NOMO-1 (cell line): Measurements from ENCODE around the gene CTIF.
"Not testable (repeated sequence)": the region's sequence is repeated elsewhere in the genome, so short reads cannot be mapped to it uniquely, and the experiment has no call there.

Source experiments
- DNase-seq, 2 experiments: peaks; one replicate each; lab custom pipeline; 2025; ENCODE audit not compliant: unreplicated experiment in 2 of 2; lab: John Stamatoyannopoulos, UW

The CTIF gene

DNA sequence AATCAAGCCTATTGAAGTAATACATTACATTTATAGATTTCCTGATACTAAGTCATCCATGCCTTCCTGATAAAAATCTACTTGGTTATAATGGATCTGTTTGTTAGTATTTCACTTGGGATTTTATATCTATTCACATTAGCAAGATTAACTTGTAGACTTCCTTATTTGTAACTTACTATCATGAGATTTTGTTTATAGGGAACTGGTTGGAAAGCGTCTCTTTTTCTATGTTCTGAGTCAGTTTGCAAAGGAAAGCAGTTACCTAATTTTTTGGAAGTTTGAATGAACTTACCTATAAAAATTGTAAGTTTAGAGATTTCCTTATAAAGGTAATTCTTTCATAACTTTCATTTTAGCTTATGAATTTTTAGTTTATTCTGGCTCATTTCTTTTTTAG is 270.5 kb downstream of the CTIF start:
- DNase-seq: no peak

- no peak for DNase-seq
Observed at GRCh38 chr18:48810805-48811204, 272.0 kb downstream of the CTIF start.

GRCh38 chr18:48811401-48811800 is 272.6 kb downstream of the CTIF start:
- no peak for DNase-seq

GRCh38 chr18:48811977-48812451 is 273.2 kb downstream of the CTIF start:
- not testable (repeated sequence) for DNase-seq

DNA sequence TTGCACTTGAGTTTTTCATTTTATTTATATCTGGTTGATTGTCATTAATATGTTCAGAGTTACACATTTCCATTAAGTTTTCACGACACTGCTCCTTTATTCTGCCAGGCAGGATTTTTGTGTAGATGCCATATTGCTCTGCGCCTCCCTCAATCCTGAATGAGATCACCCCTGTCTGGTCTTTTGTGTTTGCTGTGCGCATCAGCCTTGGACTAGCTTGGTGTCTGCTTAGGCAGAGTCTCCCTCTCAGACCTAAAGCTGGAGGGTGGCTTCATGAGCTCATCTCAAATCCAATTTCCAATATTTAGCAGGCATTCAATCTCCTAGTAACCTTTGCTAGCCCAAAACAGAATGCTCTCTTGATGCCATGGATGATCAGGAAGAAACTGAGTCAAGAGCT is 274.5 kb downstream of the CTIF start:
- no peak for DNase-seq

DNA sequence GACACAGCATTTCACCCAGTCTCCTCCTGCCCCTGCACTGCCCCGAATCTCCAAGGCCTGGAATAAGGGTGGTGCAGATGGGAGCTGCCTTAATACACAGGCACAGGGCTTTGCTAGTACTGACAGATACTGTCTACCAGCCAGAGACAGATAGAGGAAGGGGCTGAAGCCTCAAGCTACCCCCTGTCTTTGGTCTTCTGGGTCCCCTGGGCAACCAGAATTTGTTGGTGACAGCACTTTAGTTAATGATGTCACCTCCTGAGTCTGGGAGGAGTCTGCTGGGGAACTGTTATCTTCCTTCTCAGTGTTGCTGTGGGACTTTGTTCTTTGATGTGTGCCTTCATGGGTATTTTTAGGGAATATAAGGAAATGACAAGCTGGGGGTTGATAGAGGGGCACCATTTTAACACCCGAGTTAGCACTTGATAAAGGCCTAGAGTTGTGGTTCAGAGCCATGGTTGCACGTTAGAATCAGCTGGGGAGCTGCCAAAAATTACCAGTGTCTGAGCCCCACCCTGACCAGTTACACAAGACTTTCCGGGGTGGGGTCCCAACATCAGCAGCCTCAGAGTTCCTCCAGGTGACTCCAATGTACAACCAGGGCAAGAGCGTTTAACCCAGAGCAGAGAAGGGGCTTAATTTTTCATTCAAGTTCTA is 275.1 kb downstream of the CTIF start:
- no peak for DNase-seq

DNA sequence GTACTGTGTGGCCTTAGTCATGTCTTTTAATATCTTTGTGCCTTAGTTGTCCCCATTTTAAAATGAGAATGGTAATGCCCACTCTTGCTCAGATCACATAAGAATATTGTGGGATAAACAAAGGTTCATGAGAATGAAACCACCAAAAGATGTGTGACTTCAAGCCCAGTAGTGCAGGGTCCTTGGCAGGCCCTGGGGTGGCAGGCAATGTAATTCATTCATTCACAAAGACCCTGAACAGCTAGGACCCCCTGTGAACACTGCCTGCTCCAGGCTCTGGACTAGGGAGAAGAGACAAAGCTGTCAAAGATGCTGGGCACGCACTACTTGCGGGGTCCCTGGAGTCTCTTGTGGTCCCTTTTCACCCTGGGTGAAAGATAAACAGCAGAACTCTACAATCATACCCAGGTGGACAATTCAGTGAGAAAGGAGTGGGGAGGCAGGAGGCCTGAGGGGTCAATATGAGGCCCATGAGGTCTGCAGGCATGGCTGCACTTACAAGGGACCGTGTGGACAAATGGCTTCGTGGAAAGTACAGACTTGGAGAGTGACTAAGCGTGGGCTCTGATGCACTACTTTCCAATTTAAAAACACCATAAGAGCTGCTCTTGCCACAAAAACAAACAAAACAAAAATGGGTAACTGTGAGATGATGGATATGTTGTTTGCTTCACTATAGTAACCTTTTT is 275.8 kb downstream of the CTIF start:
- no peak for DNase-seq

DNA sequence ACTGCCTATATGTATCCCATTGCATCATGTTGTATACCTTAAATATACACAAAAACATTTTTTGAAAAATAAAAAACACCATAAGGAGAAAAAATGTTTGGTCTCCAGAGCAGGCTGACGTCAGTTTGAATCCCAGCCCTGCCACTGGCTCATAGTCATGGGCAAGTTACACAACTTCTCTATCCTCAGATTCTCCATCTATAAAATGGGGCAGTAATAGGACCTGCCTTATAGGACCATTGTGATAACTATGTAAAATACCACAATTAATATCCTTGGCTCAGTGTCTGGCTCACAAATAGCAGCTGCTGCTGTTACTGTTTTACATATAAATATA is 276.3 kb downstream of the CTIF start:
- no peak for DNase-seq

DNA sequence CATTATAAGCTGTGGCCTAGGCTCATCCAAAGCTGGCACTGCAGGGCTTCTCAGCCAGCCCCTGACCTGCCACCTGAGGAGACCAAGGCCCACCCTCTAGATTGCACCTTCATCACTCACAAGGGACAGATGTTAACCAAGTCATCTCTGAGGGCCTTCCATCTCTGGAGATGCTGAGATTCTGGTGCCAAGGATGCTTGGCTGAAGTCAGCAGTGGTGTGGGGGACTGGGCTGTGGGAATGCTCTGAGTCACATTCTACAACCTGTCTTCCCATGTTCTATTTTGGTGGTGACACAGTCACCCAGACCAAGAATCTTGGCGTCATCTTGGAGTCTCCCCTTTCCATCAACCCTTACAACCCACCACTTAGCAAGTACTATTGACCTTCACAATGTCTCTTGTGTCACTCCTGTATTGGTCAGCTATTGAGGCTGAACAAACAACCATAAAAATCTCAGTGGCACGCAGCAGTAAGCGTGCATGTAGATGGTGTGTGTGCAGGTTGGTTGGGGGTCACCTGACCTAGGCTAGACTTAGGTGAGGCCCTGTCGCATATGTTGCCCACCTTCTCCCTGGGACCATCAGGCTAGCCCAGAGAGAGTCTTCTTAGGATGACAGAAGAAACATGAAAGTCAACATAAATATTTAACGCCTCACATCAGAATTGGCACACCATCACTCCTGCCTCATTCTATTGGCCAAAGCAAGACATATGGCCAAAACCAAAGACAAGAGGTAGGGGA is 276.9 kb downstream of the CTIF start:
- DNase-seq: no peak

- DNase-seq: no peak
Observed at GRCh38 chr18:48816554-48816953, 277.7 kb downstream of the CTIF start.

- DNase-seq: no peak
Observed at GRCh38 chr18:48817021-48817461, 278.2 kb downstream of the CTIF start.

GRCh38 chr18:48818329-48819254 is 279.8 kb downstream of the CTIF start:
- no peak for DNase-seq

DNA sequence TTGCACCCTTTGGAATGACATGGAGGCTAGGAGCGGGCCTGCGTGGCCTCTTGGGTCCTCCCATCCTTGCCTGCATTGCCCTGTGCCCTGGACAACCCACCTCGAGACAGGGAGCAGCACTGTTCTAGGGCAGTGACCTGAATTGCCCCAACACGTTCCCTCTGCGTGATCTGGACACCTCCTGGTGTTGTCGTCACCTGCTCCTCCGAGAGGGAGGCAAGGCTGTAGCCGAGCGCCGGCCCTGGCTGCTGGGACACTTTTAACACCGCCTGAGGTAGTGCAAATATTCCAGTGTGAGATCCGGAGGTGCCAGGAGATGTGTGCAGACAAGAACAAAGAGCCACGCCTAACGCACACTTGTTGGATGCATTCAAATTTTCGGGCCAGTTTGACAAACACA is 280.4 kb downstream of the CTIF start:
- DNase-seq: no peak

- DNase-seq: no peak
Observed at GRCh38 chr18:48819781-48820482, 281.1 kb downstream of the CTIF start.

GRCh38 chr18:48820483-48821250 is 281.8 kb downstream of the CTIF start:
- DNase-seq: no peak

DNA sequence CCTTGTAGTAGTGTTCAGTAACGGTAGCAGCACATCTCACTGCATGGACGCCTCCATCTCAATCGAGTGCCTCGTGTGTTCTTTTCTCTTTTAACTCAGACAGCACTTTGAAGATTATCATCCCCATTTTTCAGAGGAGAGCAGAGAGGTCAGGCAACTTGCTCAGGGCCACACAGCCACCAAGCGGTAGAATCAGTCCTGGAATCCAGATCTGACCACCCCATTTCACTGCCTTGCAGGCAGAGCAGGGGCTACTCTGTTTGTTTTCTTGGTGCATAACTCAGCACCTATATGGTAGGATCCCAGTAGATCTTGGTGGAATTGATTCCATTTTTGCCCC is 282.4 kb downstream of the CTIF start:
- no peak for DNase-seq

DNA sequence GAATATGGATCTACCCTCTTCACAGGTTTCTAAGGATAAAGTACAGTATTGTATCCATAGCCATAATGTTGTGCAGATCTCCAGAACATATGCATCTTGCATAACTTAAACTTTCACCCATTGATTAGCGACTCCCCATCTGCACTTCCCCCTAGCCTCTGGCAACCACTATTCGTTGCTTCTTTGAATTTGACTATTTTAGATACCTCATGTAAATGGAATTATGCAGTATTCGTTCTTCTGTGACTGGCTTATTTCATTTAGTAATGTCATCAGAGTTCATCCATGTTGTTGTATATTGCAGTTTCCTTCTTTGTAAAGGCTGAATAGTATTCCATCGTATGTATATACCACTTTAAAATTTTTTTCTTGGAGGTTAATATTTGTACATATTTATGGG is 283.0 kb downstream of the CTIF start:
- no peak for DNase-seq

GRCh38 chr18:48824231-48824970 is 285.6 kb downstream of the CTIF start:
- DNase-seq: no peak
